OCI-LY1 (cell line): ENCODE results near the gene NEDD4L.
A peak's percentile ranks its signal among the peaks of the same experiment; 100 is the strongest.

Experiments used
- H2AFZ ChIP-seq: fragments of 200-600 bp; sonication (generic), shearing (Covaris generic); 2 replicates; pipeline ENCODE4 v1.6.0; 2014; ENCODE audit warnings: antibody characterized with exemption, mild to moderate bottlenecking, low read length
- H3F3A ChIP-seq: fragments of 200-600 bp; sonication (generic), shearing (Covaris generic); 2 replicates; pipeline ENCODE4 v1.6.0; 2014; ENCODE audit warnings: mild to moderate bottlenecking, antibody characterized with exemption, low read length, moderate library complexity; ENCODE audit not compliant: insufficient read depth
- H3K27ac ChIP-seq: fragments of 200-600 bp; sonication (generic); 2 replicates; pipeline ENCODE4 v1.5.1; 2014; ENCODE audit warnings: low read length, mixed run types, mild to moderate bottlenecking, low read depth; ENCODE audit not compliant: poor library complexity, severe bottlenecking
- H3K27me3 ChIP-seq: fragments of 200-600 bp; sonication (generic); 2 replicates; pipeline ENCODE4 v1.6.0; 2014; ENCODE audit warnings: antibody characterized with exemption, mild to moderate bottlenecking, low read length, moderate library complexity; ENCODE audit not compliant: insufficient read depth
- H3K36me3 ChIP-seq: fragments of 200-600 bp; sonication (generic); 2 replicates; pipeline ENCODE4 v1.6.1; 2014; ENCODE audit warnings: mild to moderate bottlenecking, antibody characterized with exemption, low read length, moderate library complexity, mixed read lengths; ENCODE audit not compliant: insufficient read depth
- H3K4me1 ChIP-seq: fragments of 200-600 bp; sonication (generic); 2 replicates; pipeline ENCODE4 v1.5.1; 2014; ENCODE audit warnings: mild to moderate bottlenecking, low read length, moderate library complexity; ENCODE audit not compliant: insufficient read depth, severe bottlenecking
- H3K4me2 ChIP-seq: fragments of 200-600 bp; sonication (generic), shearing (Covaris generic); 2 replicates; pipeline ENCODE4 v1.6.1; 2014; ENCODE audit warnings: low read length
- H3K4me3 ChIP-seq: fragments of 200-600 bp; sonication (generic); 2 replicates; pipeline ENCODE4 v1.5.1; 2014; ENCODE audit warnings: low read length, low read depth, mild to moderate bottlenecking, mixed read lengths; ENCODE audit not compliant: poor library complexity, severe bottlenecking
- H3K79me2 ChIP-seq: fragments of 200-600 bp; shearing (Covaris generic); 2 replicates; pipeline ENCODE4 v1.6.1; 2016; ENCODE audit warnings: mixed run types, low read length, mixed read lengths; ENCODE audit not compliant: insufficient read depth
- H3K9ac ChIP-seq: fragments of 200-600 bp; sonication (generic), shearing (Covaris generic); 2 replicates; pipeline ENCODE4 v1.6.1; 2014; ENCODE audit warnings: mild to moderate bottlenecking, low read length, mixed read lengths
- H3K9me2 ChIP-seq: fragments of 200-600 bp; sonication (generic), shearing (Covaris generic); 2 replicates; pipeline ENCODE4 v1.6.1; 2014; ENCODE audit warnings: low read depth, mild to moderate bottlenecking, low read length, mixed read lengths
- H3K9me3 ChIP-seq: fragments of 200-600 bp; shearing (Covaris generic); 2 replicates; pipeline ENCODE4 v1.6.1; 2014; ENCODE audit warnings: low read length, mixed read lengths
- H4K20me1 ChIP-seq: fragments of 200-600 bp; sonication (generic), shearing (Covaris generic); 2 replicates; pipeline ENCODE4 v1.6.0; 2016; ENCODE audit warnings: mild to moderate bottlenecking, low read length; ENCODE audit not compliant: insufficient read depth
- CTCF ChIP-seq: fragments of 200-600 bp; sonication (generic), shearing (Covaris generic); IDR thresholded peaks from 2 replicates; pipeline ENCODE4 v1.5.1; 2017; ENCODE audit warnings: mild to moderate bottlenecking, antibody characterized with exemption, low read length, moderate library complexity, mixed read lengths
- EZH2 ChIP-seq: fragments of 200-600 bp; sonication (generic), shearing (Covaris generic); IDR thresholded peaks from 2 replicates; pipeline ENCODE4 v1.8.0; 2017; ENCODE audit warnings: borderline replicate concordance, mixed run types, mild to moderate bottlenecking, antibody characterized with exemption, low read length, moderate library complexity, mixed read lengths

Gene NEDD4L

GRCh38 chr18:58230438-58231179, 186.6 kb downstream of the NEDD4L start:
- Histone ChIP-seq H3K9me3 (no peaks in the 10 kb centered on the region), H2AFZ (no peak overlapping the region), H3K9me2 (no peaks in the 10 kb centered on the region), H3K4me2 (no peak overlapping the region), H3K36me3 (no peaks in the 10 kb centered on the region), H3K4me1 (no peaks in the 10 kb centered on the region), H3K27ac (no peak overlapping the region), H3K27me3 (no peaks in the 10 kb centered on the region), H3K79me2 (no peaks in the 10 kb centered on the region), H3K4me3 (no peak overlapping the region), H4K20me1 (no peaks in the 10 kb centered on the region), H3F3A (no peaks in the 10 kb centered on the region), H3K9ac (no peak overlapping the region)
- TF ChIP-seq CTCF (no peak), EZH2 (no peak)

GRCh38 chr18:58231930-58232329, 187.9 kb downstream of the NEDD4L start:
- Histone ChIP-seq H3K79me2 (no peaks in the 10 kb centered on the region), H3K4me3 (no peak overlapping the region), H3K36me3 (no peaks in the 10 kb centered on the region), H3K27ac (no peak overlapping the region), H2AFZ (no peak overlapping the region), H3K9me2 (no peaks in the 10 kb centered on the region), H3K9ac (no peak overlapping the region), H3K4me1 (no peaks in the 10 kb centered on the region), H3F3A (no peaks in the 10 kb centered on the region), H3K9me3 (no peaks in the 10 kb centered on the region), H4K20me1 (no peaks in the 10 kb centered on the region), H3K27me3 (no peaks in the 10 kb centered on the region), H3K4me2 (no peak overlapping the region)
- no peak for TF ChIP-seq EZH2
- peak; percentile 30; the same call in 1 of the 2 replicates for TF ChIP-seq CTCF

- Histone ChIP-seq H3K36me3 (no peaks in the 10 kb centered on the region), H4K20me1 (no peaks in the 10 kb centered on the region), H3K9me2 (no peaks in the 10 kb centered on the region), H3K4me3 (no peak overlapping the region), H3K9me3 (no peaks in the 10 kb centered on the region), H3K79me2 (no peaks in the 10 kb centered on the region), H3K4me1 (no peaks in the 10 kb centered on the region), H3K9ac (no peak overlapping the region), H3K27me3 (no peaks in the 10 kb centered on the region), H3K4me2 (no peak overlapping the region), H2AFZ (no peak overlapping the region), H3F3A (no peaks in the 10 kb centered on the region), H3K27ac (no peak overlapping the region)
- TF ChIP-seq EZH2, result no peak
- TF ChIP-seq CTCF, result no peak
Measured at GRCh38 chr18:58232668-58233067, 188.6 kb downstream of the NEDD4L start.
